Dedifferentiated amniotic fluid mesenchymal stem cell (primary cell): ENCODE data around the gene LIN7A.

Source experiments
- DNase-seq: peaks from one replicate; pipeline ENCODE4 v3.0.0-alpha.2; 2016; ENCODE audit errors: extremely low spot score

Gene LIN7A

DNA sequence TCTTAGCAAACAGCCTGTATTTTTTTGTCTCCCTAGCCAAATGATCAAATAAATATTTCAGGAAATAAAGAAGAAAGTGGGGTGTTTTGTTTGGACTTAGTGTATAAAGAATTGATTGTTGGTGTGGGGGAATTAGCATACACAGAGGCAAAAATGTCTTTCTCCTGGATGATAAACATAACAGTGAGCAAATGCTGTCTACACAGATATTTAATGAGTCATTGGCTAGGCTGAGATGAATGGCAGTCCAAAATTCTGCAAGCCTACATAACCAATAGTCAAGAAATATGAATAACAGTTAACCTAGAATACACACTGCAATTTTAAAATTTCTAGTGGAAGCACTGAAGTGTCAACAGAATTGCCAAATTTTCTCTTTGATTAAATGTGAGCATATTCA lies 185.3 kb downstream of the LIN7A start:
- no peak for DNase-seq

DNA sequence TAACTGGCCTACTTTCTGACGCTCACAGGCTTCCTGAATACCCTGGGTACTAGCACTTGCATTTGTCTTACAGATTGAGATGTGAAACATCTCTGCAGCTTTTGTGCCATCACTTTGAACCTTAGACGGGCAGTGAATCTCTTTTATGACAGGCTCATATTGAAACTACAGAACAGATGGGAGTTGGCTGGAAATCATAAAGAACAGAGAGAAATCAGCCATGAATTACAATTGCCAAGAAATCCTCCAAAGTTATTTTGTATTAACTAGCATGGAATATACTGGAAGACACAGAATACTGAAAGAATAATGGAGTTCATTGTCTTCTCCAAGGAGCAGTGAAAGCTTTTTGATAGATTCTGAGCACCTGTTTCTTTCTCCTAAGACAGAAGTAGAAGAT lies 188.3 kb downstream of the LIN7A start:
- DNase-seq, result no peak

DNA sequence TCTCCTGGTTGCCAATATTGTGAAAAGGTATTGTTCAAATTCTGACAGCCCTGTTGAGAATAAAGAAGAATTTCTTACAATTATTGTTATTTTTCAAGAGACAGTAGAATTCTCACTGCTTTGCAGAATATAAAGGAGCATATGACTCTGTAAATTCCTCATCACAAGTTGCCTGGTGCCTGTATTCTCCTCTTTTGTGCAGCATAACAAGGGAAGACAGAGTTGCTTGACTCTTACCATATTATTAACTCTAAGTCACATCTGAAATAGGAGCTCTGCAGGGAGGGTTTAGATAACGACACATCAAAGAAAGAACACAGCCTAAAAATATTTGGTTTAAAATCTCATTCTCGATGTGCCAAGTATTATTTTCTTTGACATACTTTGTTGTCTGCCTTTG lies 189.9 kb downstream of the LIN7A start:
- no peak for DNase-seq

DNA sequence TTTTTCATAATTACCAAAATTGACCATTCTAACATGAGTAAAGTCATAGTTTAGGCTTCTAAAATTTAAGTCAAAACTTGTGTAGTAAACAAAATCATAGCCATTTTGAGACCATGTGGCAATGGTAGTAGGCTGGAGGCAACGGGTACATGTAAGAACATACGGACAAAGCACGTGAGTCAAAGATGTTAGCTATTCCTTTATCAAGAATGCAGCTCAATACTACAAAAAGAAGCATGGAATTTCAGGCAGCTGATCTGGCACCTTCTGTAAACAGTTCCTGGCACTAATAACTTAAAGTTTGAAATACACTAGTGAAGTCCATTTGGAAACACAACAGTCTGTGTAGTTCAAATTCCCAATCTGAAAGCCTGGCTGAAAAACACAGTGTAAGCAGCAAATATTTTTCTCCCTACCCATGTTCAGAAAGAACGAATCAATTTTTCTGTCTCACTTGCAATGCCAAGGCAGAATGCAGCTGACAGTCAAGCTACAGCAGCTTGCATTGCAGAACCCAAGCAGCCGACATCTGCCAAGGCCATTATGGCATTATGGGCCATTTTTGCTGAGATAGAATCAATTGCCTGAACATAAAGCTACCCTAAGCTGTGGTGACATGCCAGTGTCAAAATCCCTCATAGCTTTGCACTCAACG lies 191.8 kb downstream of the LIN7A start:
- DNase-seq, result no peak
